OCI-LY7 (cell line): Measurements from ENCODE around the gene C15orf40.

Experiments used
- EZH2phosphoT487 ChIP-seq: fragments of 200-600 bp; sonication (generic); IDR thresholded peaks from 2 replicates; pipeline ENCODE4 v1.6.1; 2018; ENCODE audit warnings: low read depth, borderline replicate concordance, mild to moderate bottlenecking, mixed run types, antibody characterized with exemption, low read length, moderate library complexity, mixed read lengths
- TF ChIP-seq, protein P1 (sequence below): fragments of 200-600 bp; sonication (generic); conservative IDR thresholded peaks from 2 replicates; pipeline ENCODE4 v1.5.1; 2014; ENCODE audit warnings: mild to moderate bottlenecking, antibody characterized with exemption, low read length, moderate library complexity, mixed read lengths

DNA sequence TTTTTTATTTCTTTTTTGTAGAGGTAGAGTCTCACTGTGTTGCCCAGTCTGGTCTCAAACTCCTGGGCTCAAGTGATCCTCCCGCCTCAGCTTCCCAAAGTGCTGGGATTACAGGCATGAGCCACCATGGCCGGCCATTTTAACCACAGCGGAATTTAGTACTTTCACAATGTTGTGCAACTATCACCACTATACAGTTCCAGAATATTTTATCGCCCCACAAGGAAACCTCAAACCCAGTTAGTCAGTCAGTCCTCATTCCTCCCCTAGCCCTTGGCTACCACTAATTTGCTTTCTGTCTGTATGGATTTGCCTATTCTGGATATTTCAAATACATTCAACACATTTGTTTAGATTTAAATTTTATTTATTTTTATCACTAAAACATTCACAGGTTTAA lies 43.4 kb downstream of the C15orf40 start:
- no peak for TF ChIP-seq EZH2phosphoT487
- TF ChIP-seq, protein P1, sequence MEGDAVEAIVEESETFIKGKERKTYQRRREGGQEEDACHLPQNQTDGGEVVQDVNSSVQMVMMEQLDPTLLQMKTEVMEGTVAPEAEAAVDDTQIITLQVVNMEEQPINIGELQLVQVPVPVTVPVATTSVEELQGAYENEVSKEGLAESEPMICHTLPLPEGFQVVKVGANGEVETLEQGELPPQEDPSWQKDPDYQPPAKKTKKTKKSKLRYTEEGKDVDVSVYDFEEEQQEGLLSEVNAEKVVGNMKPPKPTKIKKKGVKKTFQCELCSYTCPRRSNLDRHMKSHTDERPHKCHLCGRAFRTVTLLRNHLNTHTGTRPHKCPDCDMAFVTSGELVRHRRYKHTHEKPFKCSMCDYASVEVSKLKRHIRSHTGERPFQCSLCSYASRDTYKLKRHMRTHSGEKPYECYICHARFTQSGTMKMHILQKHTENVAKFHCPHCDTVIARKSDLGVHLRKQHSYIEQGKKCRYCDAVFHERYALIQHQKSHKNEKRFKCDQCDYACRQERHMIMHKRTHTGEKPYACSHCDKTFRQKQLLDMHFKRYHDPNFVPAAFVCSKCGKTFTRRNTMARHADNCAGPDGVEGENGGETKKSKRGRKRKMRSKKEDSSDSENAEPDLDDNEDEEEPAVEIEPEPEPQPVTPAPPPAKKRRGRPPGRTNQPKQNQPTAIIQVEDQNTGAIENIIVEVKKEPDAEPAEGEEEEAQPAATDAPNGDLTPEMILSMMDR, result no peak
